Activated B cell treated with CpG ODN at 0.5 μM for 24 hours (primary cell): Measurements from ENCODE around the gene BCAS3. TPM values are rescaled to one million over a fixed set of nuclear protein-coding genes. Genes with fewer than 3 reads are reported as not detected.

ENCODE experiments used
- ATAC-seq: fragments of 200-7000 bp; cut with Tn5 transposase; one replicate; pipeline ENCODE4 v1.10.0; 2021; ENCODE audit warnings: low read depth, mild to moderate bottlenecking, moderate library complexity
- CTCF ChIA-PET: fragments of 350-600 bp; sonication (Branson Sonifier 250); formaldehyde crosslinking; loops from one replicate; lab custom pipeline; 2021; ENCODE audit warnings: antibody characterized with exemption; lab: Charles Lee
- POLR2A ChIA-PET: fragments of 350-600 bp; sonication (Branson Sonifier 250); formaldehyde crosslinking; loops from one replicate; lab custom pipeline; 2021; ENCODE audit warnings: antibody characterized with exemption; lab: Charles Lee
- DNase-seq: peaks from one replicate; pipeline ENCODE4 v3.0.0; 2022
- H3K27ac Mint-ChIP-seq: one replicate; pipeline ENCODE4 v1.8.0; 2020; ENCODE audit warnings: mixed read lengths
- H3K27me3 Mint-ChIP-seq: one replicate; pipeline ENCODE4 v1.8.0; 2021; ENCODE audit warnings: mixed read lengths
- H3K36me3 Mint-ChIP-seq: one replicate; pipeline ENCODE4 v1.8.0; 2021; ENCODE audit warnings: low read depth, mixed read lengths
- H3K4me1 Mint-ChIP-seq: one replicate; pipeline ENCODE4 v1.8.0; 2021; ENCODE audit warnings: mixed read lengths
- H3K4me3 Mint-ChIP-seq: one replicate; pipeline ENCODE4 v1.8.0; 2020; ENCODE audit warnings: mild to moderate bottlenecking, mixed read lengths
- H3K9me3 Mint-ChIP-seq: one replicate; pipeline ENCODE4 v1.8.0; 2020; ENCODE audit warnings: mixed read lengths
- CTCF ChIP-seq: fragments of 200-600 bp; IDR thresholded peaks from one replicate; pipeline ENCODE4 v1.8.0; 2022; ENCODE audit warnings: antibody characterized with exemption, mild to moderate bottlenecking
- intact Hi-C: fragments of 100-400 bp; cut with micrococcal nuclease; formaldehyde crosslinking; loops from one replicate; pipeline ENCODE4 v1.15.1; 2024
- total RNA-seq: library from RNA; stranded (reverse); gene quantifications from 2 replicates; pipeline ENCODE4 v1.2.3, GENCODE V29; 2022

BCAS3 gene
- total RNA-seq, 1 donor from 2014 or later: 37.5 TPM

- Mint-ChIP-seq H3K4me3 (no peak overlapping the region), H3K9me3 (no peaks in the 10 kb centered on the region), H3K27ac (no peak overlapping the region), H3K27me3 (no peaks in the 10 kb centered on the region), H3K4me1 (no peaks in the 10 kb centered on the region), H3K36me3 (no peaks in the 10 kb centered on the region)
- DNase-seq: no peak
- no peak for ATAC-seq
- intact Hi-C loops: no loop called here
- ChIA-PET CTCF (no interaction called here), POLR2A (no interaction called here)
- no peak for TF ChIP-seq CTCF
Measured at GRCh38 chr17:61260071-61260797, 582.6 kb downstream of the BCAS3 start.

GRCh38 chr17:61261001-61261637 is 583.5 kb downstream of the BCAS3 start:
- no peak overlapping the region for H3K27ac Mint-ChIP-seq
- TF ChIP-seq CTCF: no peak
- H3K4me3 Mint-ChIP-seq: no peak overlapping the region
- intact Hi-C loops: no loop called here
- ATAC-seq (no peak), DNase-seq (no peak)
- no peaks in the 10 kb centered on the region for H3K27me3 Mint-ChIP-seq
- ChIA-PET CTCF (no interaction called here), POLR2A (no interaction called here)
- no peaks in the 10 kb centered on the region for H3K4me1 Mint-ChIP-seq
- no peaks in the 10 kb centered on the region for H3K36me3 Mint-ChIP-seq
- no peaks in the 10 kb centered on the region for H3K9me3 Mint-ChIP-seq

- H3K36me3 Mint-ChIP-seq: no peaks in the 10 kb centered on the region
- ChIA-PET POLR2A (no interaction called here), CTCF (no interaction called here)
- no peaks in the 10 kb centered on the region for H3K27me3 Mint-ChIP-seq
- intact Hi-C loops: no loop called here
- no peak for TF ChIP-seq CTCF
- no peaks in the 10 kb centered on the region for H3K9me3 Mint-ChIP-seq
- H3K4me3 Mint-ChIP-seq: no peak overlapping the region
- no peaks in the 10 kb centered on the region for H3K4me1 Mint-ChIP-seq
- ATAC-seq (no peak), DNase-seq (no peak)
- no peak overlapping the region for H3K27ac Mint-ChIP-seq
Measured at GRCh38 chr17:61265397-61265796, 587.7 kb downstream of the BCAS3 start.

DNA sequence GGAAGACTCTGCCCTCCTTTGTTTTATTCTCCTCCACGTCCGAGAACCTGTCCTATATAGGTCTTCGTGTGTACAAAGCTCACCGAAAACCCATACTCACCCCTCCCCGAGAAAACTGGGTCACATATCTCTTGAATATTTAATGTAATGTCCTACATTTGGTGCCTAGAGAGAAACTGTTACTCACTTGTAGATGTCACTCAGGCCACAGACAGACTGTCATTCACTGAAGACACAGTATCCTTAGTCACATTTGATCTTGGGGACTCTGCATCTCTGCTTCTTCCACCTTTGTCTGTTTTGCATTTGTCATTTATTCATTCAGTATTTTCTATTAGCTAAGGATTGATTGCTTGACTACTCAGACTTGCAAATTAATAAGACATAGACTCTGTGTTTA is 590.2 kb downstream of the BCAS3 start:
- Mint-ChIP-seq H3K27me3 (no peaks in the 10 kb centered on the region), H3K9me3 (no peaks in the 10 kb centered on the region), H3K4me1 (no peaks in the 10 kb centered on the region), H3K4me3 (no peak overlapping the region), H3K36me3 (no peaks in the 10 kb centered on the region), H3K27ac (no peak overlapping the region)
- TF ChIP-seq CTCF: no peak
- ATAC-seq (no peak), DNase-seq (no peak)
- ChIA-PET CTCF (no interaction called here), POLR2A (no interaction called here)
- intact Hi-C loops: no loop called here

- Mint-ChIP-seq H3K9me3 (no peaks in the 10 kb centered on the region), H3K4me1 (peaks cover 16% of the 10 kb centered on the region), H3K36me3 (no peaks in the 10 kb centered on the region), H3K4me3 (no peak overlapping the region), H3K27me3 (no peaks in the 10 kb centered on the region), H3K27ac (no peak overlapping the region)
- no peak for TF ChIP-seq CTCF
- intact Hi-C loops: no loop called here
- ChIA-PET POLR2A (no interaction called here), CTCF (no interaction called here)
- DNase-seq: no peak
- no peak for ATAC-seq
Measured at GRCh38 chr17:61275395-61275794, 597.7 kb downstream of the BCAS3 start.
